HEK293 (cell line): Measurements from ENCODE around the gene AKR7A2.

Experiments
- BCL11A ChIP-seq: fragments of 450-650 bp; formaldehyde crosslinking; IDR thresholded peaks from 2 replicates; pipeline ENCODE4 v1.5.1; 2016; ENCODE audit warnings: low read depth, missing biosample characterization, missing genetic modification characterization
- CTCF ChIP-seq: fragments of 450-650 bp; formaldehyde crosslinking; IDR thresholded peaks from 2 replicates; pipeline ENCODE4 v1.5.1; 2016; ENCODE audit warnings: missing biosample characterization, missing genetic modification characterization
- KLF16 ChIP-seq: fragments of 450-650 bp; formaldehyde crosslinking; IDR thresholded peaks from 2 replicates; pipeline ENCODE4 v1.5.1; 2017; ENCODE audit warnings: missing biosample characterization, missing genetic modification characterization
- PATZ1 ChIP-seq: fragments of 450-650 bp; formaldehyde crosslinking; IDR thresholded peaks from 2 replicates; pipeline ENCODE4 v1.5.1; 2016; ENCODE audit warnings: missing biosample characterization, missing genetic modification characterization
- TCF7L2 ChIP-seq: IDR thresholded peaks from 2 replicates; pipeline ENCODE4 v1.6.1; 2011; ENCODE audit warnings: low read depth, mild to moderate bottlenecking, inconsistent platforms, low read length, moderate library complexity, borderline replicate concordance
- ZBTB21 ChIP-seq: fragments of 450-650 bp; formaldehyde crosslinking; IDR thresholded peaks from 2 replicates; pipeline ENCODE4 v1.5.1; 2017; ENCODE audit warnings: missing biosample characterization, missing genetic modification characterization
- ZBTB49 ChIP-seq: fragments of 450-650 bp; formaldehyde crosslinking; IDR thresholded peaks from 2 replicates; pipeline ENCODE4 v1.5.1; 2016; ENCODE audit warnings: missing biosample characterization, missing genetic modification characterization, low read depth
- ZNF121 ChIP-seq: fragments of 450-650 bp; formaldehyde crosslinking; IDR thresholded peaks from 2 replicates; pipeline ENCODE4 v1.5.1; 2016; ENCODE audit warnings: missing biosample characterization, missing genetic modification characterization
- ZNF146 ChIP-seq: fragments of 450-650 bp; formaldehyde crosslinking; IDR thresholded peaks from 2 replicates; pipeline ENCODE4 v1.5.1; 2016; ENCODE audit warnings: missing biosample characterization, missing genetic modification characterization
- ZNF529 ChIP-seq: fragments of 450-650 bp; formaldehyde crosslinking; IDR thresholded peaks from 2 replicates; pipeline ENCODE4 v1.5.1; 2017; ENCODE audit warnings: missing genetic modification characterization, missing biosample characterization; ENCODE audit not compliant: insufficient replicate concordance
- ZNF544 ChIP-seq: fragments of 450-650 bp; formaldehyde crosslinking; IDR thresholded peaks from 2 replicates; pipeline ENCODE4 v1.5.0; 2017; ENCODE audit warnings: missing biosample characterization, missing genetic modification characterization
- ZSCAN16 ChIP-seq: fragments of 450-650 bp; formaldehyde crosslinking; IDR thresholded peaks from 2 replicates; pipeline ENCODE4 v1.5.1; 2016; ENCODE audit warnings: missing biosample characterization, missing genetic modification characterization
- ZSCAN30 ChIP-seq: fragments of 450-650 bp; IDR thresholded peaks from 2 replicates; pipeline ENCODE4 v1.5.1; 2018; ENCODE audit warnings: missing biosample characterization, mild to moderate bottlenecking, missing genetic modification characterization, moderate library complexity

DNA sequence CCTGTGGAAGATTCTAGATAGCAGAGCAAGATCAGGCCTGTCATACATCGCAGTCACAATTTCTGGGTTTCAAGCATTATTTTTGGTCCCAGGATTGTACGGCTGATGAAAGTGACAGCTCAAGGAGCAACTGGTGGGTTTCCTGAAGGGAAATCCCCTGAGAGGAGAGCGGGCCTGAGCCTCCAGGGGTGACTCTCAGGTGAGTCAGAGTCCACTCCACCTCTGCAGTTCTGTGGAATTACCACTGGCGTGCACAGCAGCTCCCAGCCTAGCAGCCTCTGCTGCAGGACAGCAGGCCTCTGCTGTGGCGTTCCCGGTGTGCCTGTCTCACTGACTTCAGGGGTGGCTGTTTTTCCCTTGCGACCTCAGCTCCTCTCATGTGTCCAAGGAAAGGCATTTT is 24.6 kb upstream of the AKR7A2 start:
- TF ChIP-seq BCL11A (no peak), CTCF (tag by site-specific recombination) (no peak), TCF7L2 (no peak), ZBTB21 (no peak), ZNF544 (no peak), ZNF121 (tag by site-specific recombination) (no peak), ZNF146 (tag by site-specific recombination) (no peak), ZNF529 (no peak), PATZ1 (tag by site-specific recombination) (no peak), ZSCAN16 (tag by site-specific recombination) (no peak), ZBTB49 (tag by site-specific recombination) (no peak), ZSCAN30 (tag by site-specific recombination) (no peak), KLF16 (tag by site-specific recombination) (no peak)
